ENCODE data around the gene CAMK1D.

Gene CAMK1D

GRCh38 chr10:12405342-12406320 lies 56.3 kb downstream of the CAMK1D start:
- DNase-seq, result no peak

- DNase-seq, result no peak
These were observed 57.5 kb downstream of the CAMK1D start for GRCh38 chr10:12406764-12407400.

- no peak for DNase-seq
These were observed 59.1 kb downstream of the CAMK1D start for GRCh38 chr10:12408472-12408871.

- no peak for DNase-seq
These were observed 59.8 kb downstream of the CAMK1D start for GRCh38 chr10:12409161-12409560.

- DNase-seq, result no peak
These were observed 60.3 kb downstream of the CAMK1D start for GRCh38 chr10:12409613-12410012.

GRCh38 chr10:12412666-12413368 lies 63.5 kb downstream of the CAMK1D start:
- DNase-seq, result no peak

- no peak for DNase-seq
These were observed 64.0 kb downstream of the CAMK1D start for GRCh38 chr10:12413369-12413711.

- DNase-seq, result no peak
These were observed 65.1 kb downstream of the CAMK1D start for GRCh38 chr10:12414278-12414989.

- no peak for DNase-seq
These were observed 67.2 kb downstream of the CAMK1D start for GRCh38 chr10:12416344-12417050.

- DNase-seq, result no peak
These were observed 68.0 kb downstream of the CAMK1D start for GRCh38 chr10:12417331-12417730.

GRCh38 chr10:12418000-12418399 lies 68.7 kb downstream of the CAMK1D start:
- no peak for DNase-seq

- no peak for DNase-seq
These were observed 69.4 kb downstream of the CAMK1D start for GRCh38 chr10:12418725-12419261.

- no peak for DNase-seq
These were observed 70.0 kb downstream of the CAMK1D start for GRCh38 chr10:12419262-12419847.

- DNase-seq, result no peak
These were observed 71.3 kb downstream of the CAMK1D start for GRCh38 chr10:12420530-12421120.

- DNase-seq, result no peak
These were observed 72.8 kb downstream of the CAMK1D start for GRCh38 chr10:12422189-12422588.

- no peak for DNase-seq
These were observed 74.5 kb downstream of the CAMK1D start for GRCh38 chr10:12423896-12424295.

GRCh38 chr10:12427276-12427675 lies 77.9 kb downstream of the CAMK1D start:
- no peak for DNase-seq

GRCh38 chr10:12428447-12429135 lies 79.2 kb downstream of the CAMK1D start:
- no peak for DNase-seq

- DNase-seq, result no peak
These were observed 81.1 kb downstream of the CAMK1D start for GRCh38 chr10:12430406-12430982.

Measured in GF-D8 (cell line).